HG03354 (cell line): ENCODE measurements around the gene CAV1.
"Not testable (repeated sequence)": the region's sequence is repeated elsewhere in the genome, so short reads cannot be mapped to it uniquely, and the experiment has no call there.

ENCODE experiments used
- ATAC-seq: cut with Tn5 transposase; IDR thresholded peaks from one replicate; pipeline ENCODE4 v1.9.1; 2021; ENCODE audit warnings: mild to moderate bottlenecking; ENCODE audit not compliant: unreplicated experiment, poor library complexity, severe bottlenecking

Gene CAV1

GRCh38 chr7:116576350-116577319, 51.8 kb downstream of the CAV1 start:
- ATAC-seq: no peak

- ATAC-seq: peak; percentile 80
Measured at GRCh38 chr7:116577320-116577871, 52.6 kb downstream of the CAV1 start.

GRCh38 chr7:116578526-116578925, 53.7 kb downstream of the CAV1 start:
- no peak for ATAC-seq

GRCh38 chr7:116579322-116579721, 54.5 kb downstream of the CAV1 start:
- ATAC-seq: no peak

- ATAC-seq: no peak
Measured at GRCh38 chr7:116579835-116580234, 55.0 kb downstream of the CAV1 start.

- no peak for ATAC-seq
Measured at GRCh38 chr7:116582164-116582732, 57.4 kb downstream of the CAV1 start.

GRCh38 chr7:116582806-116583444, 58.1 kb downstream of the CAV1 start:
- peak; percentile 58 for ATAC-seq

- ATAC-seq: peak; percentile 95
Measured at GRCh38 chr7:116583653-116584052, 58.8 kb downstream of the CAV1 start.

GRCh38 chr7:116584721-116585120, 59.9 kb downstream of the CAV1 start:
- ATAC-seq: no peak

- ATAC-seq: no peak
Measured at GRCh38 chr7:116585392-116585791, 60.6 kb downstream of the CAV1 start.

GRCh38 chr7:116585967-116586366, 61.1 kb downstream of the CAV1 start:
- no peak for ATAC-seq

- not testable (repeated sequence) for ATAC-seq
Measured at GRCh38 chr7:116587200-116587599, 62.4 kb downstream of the CAV1 start.

GRCh38 chr7:116588225-116588624, 63.4 kb downstream of the CAV1 start:
- ATAC-seq: peak; percentile 63

GRCh38 chr7:116588641-116589594, 64.1 kb downstream of the CAV1 start:
- peak; percentile 40 for ATAC-seq

- ATAC-seq: peak; percentile 43
Measured at GRCh38 chr7:116591202-116592040, 66.6 kb downstream of the CAV1 start.

GRCh38 chr7:116592041-116592355, 67.2 kb downstream of the CAV1 start:
- no peak for ATAC-seq

GRCh38 chr7:116592445-116592844, 67.6 kb downstream of the CAV1 start:
- no peak for ATAC-seq

GRCh38 chr7:116593359-116594075, 68.7 kb downstream of the CAV1 start:
- no peak for ATAC-seq
